GM18505 (cell line): ENCODE data around the gene CAPN14.

Experiments used
- ATAC-seq: cut with Tn5 transposase; IDR thresholded peaks from one replicate; pipeline ENCODE4 v1.9.1; 2021; ENCODE audit not compliant: unreplicated experiment
- POLR2A ChIP-seq: IDR thresholded peaks from 4 replicates; pipeline ENCODE4 v1.6.1; 2011; ENCODE audit warnings: borderline replicate concordance; ENCODE audit not compliant: insufficient read depth, insufficient read length; ENCODE audit errors: extremely low read depth

Gene CAPN14

GRCh38 chr2:31227711-31228125, 10.4 kb upstream of the CAPN14 start:
- ATAC-seq = no peak

GRCh38 chr2:31227110-31227509, 9.8 kb upstream of the CAPN14 start:
- no peak for ATAC-seq
- no peak for TF ChIP-seq POLR2A

More at GRCh38 chr2:31227711-31228125, 10.4 kb upstream of the CAPN14 start:
- no peak for TF ChIP-seq POLR2A

GRCh38 chr2:31226266-31226665, 9.0 kb upstream of the CAPN14 start:
- no peak for ATAC-seq
- no peak for TF ChIP-seq POLR2A

GRCh38 chr2:31223749-31224148, 6.4 kb upstream of the CAPN14 start:
- no peak for ATAC-seq
- TF ChIP-seq POLR2A = no peak

GRCh38 chr2:31223026-31223425, 5.7 kb upstream of the CAPN14 start:
- ATAC-seq = no peak
- TF ChIP-seq POLR2A = no peak

- TF ChIP-seq POLR2A = no peak
- no peak for ATAC-seq
Observed at GRCh38 chr2:31222071-31222470, 4.8 kb upstream of the CAPN14 start.

- no peak for ATAC-seq
- TF ChIP-seq POLR2A = no peak
Observed at GRCh38 chr2:31221544-31221943, 4.2 kb upstream of the CAPN14 start.

GRCh38 chr2:31219131-31219969, 2.0 kb upstream of the CAPN14 start:
- ATAC-seq = peak; percentile 70
- TF ChIP-seq POLR2A = no peak

GRCh38 chr2:31216734-31217133, 581 bp downstream of the CAPN14 start:
- TF ChIP-seq POLR2A = peak; percentile 13

GRCh38 chr2:31214444-31214915, 2.8 kb downstream of the CAPN14 start:
- no peak for ATAC-seq
- TF ChIP-seq POLR2A = no peak

More at GRCh38 chr2:31216734-31217133, 581 bp downstream of the CAPN14 start:
- peak; percentile 44 for ATAC-seq

- no peak for TF ChIP-seq POLR2A
- no peak for ATAC-seq
Observed at GRCh38 chr2:31213601-31214443, 3.5 kb downstream of the CAPN14 start.

GRCh38 chr2:31212659-31213600, 4.4 kb downstream of the CAPN14 start:
- TF ChIP-seq POLR2A = no peak
- ATAC-seq = no peak
